ENCODE data around the gene ZNF273.
"Not testable (repeated sequence)": the region's sequence is repeated elsewhere in the genome, so short reads cannot be mapped to it uniquely, and the experiment has no call there.

ZNF273 gene

DNA sequence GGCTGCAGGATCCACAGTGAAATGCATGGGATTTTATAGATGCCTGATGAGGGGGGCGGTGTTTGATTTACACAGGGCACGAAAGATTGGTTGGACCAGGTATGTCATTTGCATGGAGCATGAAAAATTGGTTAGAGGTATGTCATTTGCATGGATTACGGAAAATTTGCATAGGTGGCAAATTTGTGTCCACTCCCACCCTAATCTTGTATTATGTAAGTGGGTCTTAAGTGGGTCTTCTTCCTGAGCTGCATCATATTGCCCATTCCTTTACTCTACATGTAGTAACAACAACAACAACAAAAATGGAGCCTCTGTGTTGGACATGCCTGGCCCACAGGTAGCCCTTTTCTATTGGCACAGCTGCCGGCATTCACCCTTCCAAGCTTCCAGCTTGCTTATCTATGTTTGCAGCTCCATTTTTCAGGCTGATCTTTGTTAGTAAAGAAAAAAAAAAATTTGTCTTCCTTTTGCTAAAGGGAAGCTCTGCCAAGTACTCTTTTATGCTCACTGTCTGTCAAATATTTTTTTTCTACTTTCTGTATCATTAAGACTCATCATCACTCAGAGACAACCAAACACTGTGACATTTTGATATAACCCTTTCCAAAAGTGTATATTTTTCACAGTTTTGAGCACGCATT, 10.3 kb upstream of the ZNF273 start:
- ATAC-seq = no peak
- TF ChIP-seq ZNF70 (CRISPR knock-in tag; IDR thresholded peaks at IDR 0.05) (no peak), ARNTL (CRISPR knock-in tag; IDR thresholded peaks at IDR 0.05; ENCODE audit: borderline replicate concordance, low read depth) (no peak), ESRRG (CRISPR knock-in tag; IDR thresholded peaks at IDR 0.05) (no peak)
- TF ChIP-seq, protein P1, sequence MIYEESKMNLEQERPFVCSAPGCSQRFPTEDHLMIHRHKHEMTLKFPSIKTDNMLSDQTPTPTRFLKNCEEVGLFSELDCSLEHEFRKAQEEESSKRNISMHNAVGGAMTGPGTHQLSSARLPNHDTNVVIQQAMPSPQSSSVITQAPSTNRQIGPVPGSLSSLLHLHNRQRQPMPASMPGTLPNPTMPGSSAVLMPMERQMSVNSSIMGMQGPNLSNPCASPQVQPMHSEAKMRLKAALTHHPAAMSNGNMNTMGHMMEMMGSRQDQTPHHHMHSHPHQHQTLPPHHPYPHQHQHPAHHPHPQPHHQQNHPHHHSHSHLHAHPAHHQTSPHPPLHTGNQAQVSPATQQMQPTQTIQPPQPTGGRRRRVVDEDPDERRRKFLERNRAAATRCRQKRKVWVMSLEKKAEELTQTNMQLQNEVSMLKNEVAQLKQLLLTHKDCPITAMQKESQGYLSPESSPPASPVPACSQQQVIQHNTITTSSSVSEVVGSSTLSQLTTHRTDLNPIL (CRISPR knock-in tag; IDR thresholded peaks at IDR 0.05; ENCODE audit: low read depth) = no peak
- TF ChIP-seq, protein P2, sequence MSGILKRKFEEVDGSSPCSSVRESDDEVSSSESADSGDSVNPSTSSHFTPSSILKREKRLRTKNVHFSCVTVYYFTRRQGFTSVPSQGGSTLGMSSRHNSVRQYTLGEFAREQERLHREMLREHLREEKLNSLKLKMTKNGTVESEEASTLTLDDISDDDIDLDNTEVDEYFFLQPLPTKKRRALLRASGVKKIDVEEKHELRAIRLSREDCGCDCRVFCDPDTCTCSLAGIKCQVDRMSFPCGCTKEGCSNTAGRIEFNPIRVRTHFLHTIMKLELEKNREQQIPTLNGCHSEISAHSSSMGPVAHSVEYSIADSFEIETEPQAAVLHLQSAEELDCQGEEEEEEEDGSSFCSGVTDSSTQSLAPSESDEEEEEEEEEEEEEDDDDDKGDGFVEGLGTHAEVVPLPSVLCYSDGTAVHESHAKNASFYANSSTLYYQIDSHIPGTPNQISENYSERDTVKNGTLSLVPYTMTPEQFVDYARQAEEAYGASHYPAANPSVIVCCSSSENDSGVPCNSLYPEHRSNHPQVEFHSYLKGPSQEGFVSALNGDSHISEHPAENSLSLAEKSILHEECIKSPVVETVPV (CRISPR knock-in tag; IDR thresholded peaks at IDR 0.05) = no peak

DNA sequence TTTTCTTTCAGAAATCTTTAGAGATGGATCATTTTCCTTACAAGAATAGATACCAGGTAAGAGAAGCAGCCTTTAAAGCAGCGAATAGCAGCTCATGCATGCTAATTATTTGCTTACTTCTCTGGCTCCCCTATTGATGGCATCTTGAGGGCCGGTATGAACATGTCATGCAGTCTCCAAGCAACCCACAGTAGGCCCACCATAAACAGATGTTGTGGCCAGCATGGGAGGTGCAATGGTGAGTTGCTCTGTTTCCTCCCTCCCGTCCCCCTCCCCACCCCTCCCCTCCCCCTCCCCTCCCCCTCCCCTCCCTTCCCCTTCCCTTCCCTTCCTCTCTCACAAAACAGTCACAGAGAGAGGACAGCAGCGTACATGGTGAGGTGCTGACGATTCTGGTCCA, 9.7 kb upstream of the ZNF273 start:
- no peak for TF ChIP-seq SNAI2 (CRISPR knock-in tag; IDR thresholded peaks at IDR 0.05)
- TF ChIP-seq, protein P3, sequence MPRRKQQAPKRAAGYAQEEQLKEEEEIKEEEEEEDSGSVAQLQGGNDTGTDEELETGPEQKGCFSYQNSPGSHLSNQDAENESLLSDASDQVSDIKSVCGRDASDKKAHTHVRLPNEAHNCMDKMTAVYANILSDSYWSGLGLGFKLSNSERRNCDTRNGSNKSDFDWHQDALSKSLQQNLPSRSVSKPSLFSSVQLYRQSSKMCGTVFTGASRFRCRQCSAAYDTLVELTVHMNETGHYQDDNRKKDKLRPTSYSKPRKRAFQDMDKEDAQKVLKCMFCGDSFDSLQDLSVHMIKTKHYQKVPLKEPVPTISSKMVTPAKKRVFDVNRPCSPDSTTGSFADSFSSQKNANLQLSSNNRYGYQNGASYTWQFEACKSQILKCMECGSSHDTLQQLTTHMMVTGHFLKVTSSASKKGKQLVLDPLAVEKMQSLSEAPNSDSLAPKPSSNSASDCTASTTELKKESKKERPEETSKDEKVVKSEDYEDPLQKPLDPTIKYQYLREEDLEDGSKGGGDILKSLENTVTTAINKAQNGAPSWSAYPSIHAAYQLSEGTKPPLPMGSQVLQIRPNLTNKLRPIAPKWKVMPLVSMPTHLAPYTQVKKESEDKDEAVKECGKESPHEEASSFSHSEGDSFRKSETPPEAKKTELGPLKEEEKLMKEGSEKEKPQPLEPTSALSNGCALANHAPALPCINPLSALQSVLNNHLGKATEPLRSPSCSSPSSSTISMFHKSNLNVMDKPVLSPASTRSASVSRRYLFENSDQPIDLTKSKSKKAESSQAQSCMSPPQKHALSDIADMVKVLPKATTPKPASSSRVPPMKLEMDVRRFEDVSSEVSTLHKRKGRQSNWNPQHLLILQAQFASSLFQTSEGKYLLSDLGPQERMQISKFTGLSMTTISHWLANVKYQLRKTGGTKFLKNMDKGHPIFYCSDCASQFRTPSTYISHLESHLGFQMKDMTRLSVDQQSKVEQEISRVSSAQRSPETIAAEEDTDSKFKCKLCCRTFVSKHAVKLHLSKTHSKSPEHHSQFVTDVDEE (CRISPR knock-in tag; IDR thresholded peaks at IDR 0.05) = no peak
- ATAC-seq = no peak

DNA sequence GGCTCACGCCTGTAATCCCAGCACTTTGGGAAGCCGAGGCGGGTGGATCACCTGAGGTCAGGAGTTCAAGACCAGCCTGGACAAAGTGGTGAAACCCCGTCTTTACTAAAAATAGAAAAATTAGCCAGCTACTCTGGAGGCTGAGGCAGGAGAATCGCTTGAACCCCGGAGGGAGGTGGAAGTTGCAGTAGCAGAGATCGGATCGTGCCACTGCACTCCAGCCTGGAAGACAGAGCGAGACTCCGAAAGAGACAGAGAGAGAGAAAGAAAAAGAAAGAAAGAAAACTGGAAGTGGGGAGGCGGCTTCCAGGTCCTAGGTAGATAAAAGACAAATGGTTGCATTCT, 640 bp upstream of the ZNF273 start:
- not testable (repeated sequence) for ATAC-seq

DNA sequence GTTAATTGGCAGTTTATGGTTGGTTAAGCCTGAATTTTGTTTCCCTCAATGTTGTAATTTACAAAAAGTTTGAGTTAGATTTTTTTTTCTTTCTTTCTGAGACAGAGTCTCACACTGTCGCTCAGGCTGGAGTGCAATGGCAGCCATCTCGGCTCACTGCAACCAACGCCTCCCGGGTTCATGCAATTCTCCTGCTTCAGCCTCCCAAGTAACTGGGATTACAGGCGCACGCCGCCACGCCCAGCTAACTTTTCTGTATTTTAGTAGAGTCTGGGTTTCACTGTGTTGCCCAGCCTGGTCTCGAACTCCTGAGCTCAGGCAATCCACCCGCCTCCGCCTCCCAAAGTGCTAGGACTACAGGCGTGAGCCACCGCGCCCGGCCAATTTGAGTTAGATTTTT, 935 bp downstream of the ZNF273 start:
- ATAC-seq = no peak

More for the DNA sequence above, 935 bp downstream of the ZNF273 start:
- TF ChIP-seq ARNTL (CRISPR knock-in tag; IDR thresholded peaks at IDR 0.05; ENCODE audit: borderline replicate concordance, low read depth) (no peak), RARB (CRISPR knock-in tag; IDR thresholded peaks at IDR 0.05) (no peak), ZNF8 (CRISPR knock-in tag; IDR thresholded peaks at IDR 0.05) (no peak), CSDC2 (CRISPR knock-in tag; IDR thresholded peaks at IDR 0.05) (no peak), ZFP3 (CRISPR knock-in tag; IDR thresholded peaks at IDR 0.05) (no peak), GLIS3 (CRISPR knock-in tag; IDR thresholded peaks at IDR 0.05) (no peak), SNAI2 (CRISPR knock-in tag; IDR thresholded peaks at IDR 0.05) (no peak), ZNF565 (CRISPR knock-in tag; conservative IDR thresholded peaks at IDR 0.05; ENCODE audit: low read depth) (no peak)
- TF ChIP-seq, protein P1 (CRISPR knock-in tag; IDR thresholded peaks at IDR 0.05; ENCODE audit: low read depth) = no peak
- TF ChIP-seq, protein P2 (CRISPR knock-in tag; IDR thresholded peaks at IDR 0.05) = no peak
- TF ChIP-seq, protein P3 (CRISPR knock-in tag; IDR thresholded peaks at IDR 0.05) = no peak

Data from SK-N-SH treated with all-trans-retinoic acid at 6 μM for 48 hours (cell line).